Measurements from ENCODE around the gene TMEFF2. TPM values are rescaled to one million over a fixed set of nuclear protein-coding genes. Genes with fewer than 3 reads are reported as not detected.

The TMEFF2 gene
- total RNA-seq, 2 experiments from 2014 or later = not detected

GRCh38 chr2:191910518-191910917 lies 284.2 kb downstream of the TMEFF2 start:
- CTCF ChIA-PET = no interaction called here

GRCh38 chr2:191908874-191909273 lies 285.9 kb downstream of the TMEFF2 start:
- no peaks in the 10 kb centered on the region for H3K9me3 Mint-ChIP-seq
- no peak overlapping the region for H3K4me3 Mint-ChIP-seq
- H3K27ac Mint-ChIP-seq = no peak overlapping the region

More at GRCh38 chr2:191910518-191910917, 284.2 kb downstream of the TMEFF2 start:
- no peak overlapping the region for H3K27ac Mint-ChIP-seq
- intact Hi-C loops (cut with micrococcal nuclease) = loop anchor here (5.0 kb wide), 1 partner anchor 338 kb away; no protein-coding TSS in a partner anchor
- DNase-seq = no peak
- no peak overlapping the region for H3K4me3 Mint-ChIP-seq
- H3K36me3 Mint-ChIP-seq (ENCODE audit: low read depth) = no peaks in the 10 kb centered on the region
- peaks cover 2% of the 10 kb centered on the region for H3K27me3 Mint-ChIP-seq (ENCODE audit: low read depth)
- peaks cover 6% of the 10 kb centered on the region for H3K4me1 Mint-ChIP-seq (ENCODE audit: low read depth)
- H3K9me3 Mint-ChIP-seq = no peaks in the 10 kb centered on the region

GRCh38 chr2:191907545-191907944 lies 287.2 kb downstream of the TMEFF2 start:
- peaks cover 6% of the 10 kb centered on the region for H3K4me1 Mint-ChIP-seq (ENCODE audit: low read depth)
- CTCF ChIA-PET = no interaction called here
- H3K4me3 Mint-ChIP-seq = no peak overlapping the region
- intact Hi-C loops (cut with micrococcal nuclease) = no loop called here
- DNase-seq = no peak
- H3K36me3 Mint-ChIP-seq (ENCODE audit: low read depth) = no peaks in the 10 kb centered on the region
- H3K27ac Mint-ChIP-seq = no peak overlapping the region
- no peaks in the 10 kb centered on the region for H3K27me3 Mint-ChIP-seq (ENCODE audit: low read depth)
- no peaks in the 10 kb centered on the region for H3K9me3 Mint-ChIP-seq

More at GRCh38 chr2:191908874-191909273, 285.9 kb downstream of the TMEFF2 start:
- CTCF ChIA-PET = no interaction called here
- no peak for DNase-seq
- intact Hi-C loops (cut with micrococcal nuclease) = no loop called here
- H3K36me3 Mint-ChIP-seq (ENCODE audit: low read depth) = no peaks in the 10 kb centered on the region
- H3K27me3 Mint-ChIP-seq (ENCODE audit: low read depth) = no peaks in the 10 kb centered on the region
- peaks cover 6% of the 10 kb centered on the region for H3K4me1 Mint-ChIP-seq (ENCODE audit: low read depth)

- DNase-seq = no peak
- H3K4me3 Mint-ChIP-seq = no peak overlapping the region
- intact Hi-C loops (cut with micrococcal nuclease) = no loop called here
- H3K4me1 Mint-ChIP-seq (ENCODE audit: low read depth) = peaks cover 6% of the 10 kb centered on the region
- H3K27me3 Mint-ChIP-seq (ENCODE audit: low read depth) = no peaks in the 10 kb centered on the region
- H3K36me3 Mint-ChIP-seq (ENCODE audit: low read depth) = no peaks in the 10 kb centered on the region
- CTCF ChIA-PET = no interaction called here
- H3K9me3 Mint-ChIP-seq = no peaks in the 10 kb centered on the region
- no peak overlapping the region for H3K27ac Mint-ChIP-seq
Measured at GRCh38 chr2:191907091-191907490, 287.6 kb downstream of the TMEFF2 start.

GRCh38 chr2:191905336-191905735 lies 289.4 kb downstream of the TMEFF2 start:
- CTCF ChIA-PET = no interaction called here
- no peak overlapping the region for H3K27ac Mint-ChIP-seq
- no peaks in the 10 kb centered on the region for H3K36me3 Mint-ChIP-seq (ENCODE audit: low read depth)

GRCh38 chr2:191901031-191901430 lies 293.7 kb downstream of the TMEFF2 start:
- H3K4me3 Mint-ChIP-seq = no peak overlapping the region
- intact Hi-C loops (cut with micrococcal nuclease) = no loop called here
- H3K9me3 Mint-ChIP-seq = peaks cover 3% of the 10 kb centered on the region
- H3K27ac Mint-ChIP-seq = no peak overlapping the region
- H3K36me3 Mint-ChIP-seq (ENCODE audit: low read depth) = no peaks in the 10 kb centered on the region
- H3K27me3 Mint-ChIP-seq (ENCODE audit: low read depth) = peaks cover 7% of the 10 kb centered on the region
- CTCF ChIA-PET = no interaction called here
- no peaks in the 10 kb centered on the region for H3K4me1 Mint-ChIP-seq (ENCODE audit: low read depth)
- DNase-seq = no peak

More at GRCh38 chr2:191905336-191905735, 289.4 kb downstream of the TMEFF2 start:
- DNase-seq = no peak
- no peak overlapping the region for H3K4me3 Mint-ChIP-seq
- intact Hi-C loops (cut with micrococcal nuclease) = no loop called here
- peaks cover 3% of the 10 kb centered on the region for H3K27me3 Mint-ChIP-seq (ENCODE audit: low read depth)
- peaks cover 2% of the 10 kb centered on the region for H3K9me3 Mint-ChIP-seq
- H3K4me1 Mint-ChIP-seq (ENCODE audit: low read depth) = peaks cover 3% of the 10 kb centered on the region

GRCh38 chr2:191899410-191899809 lies 295.3 kb downstream of the TMEFF2 start:
- DNase-seq = no peak
- peaks cover 3% of the 10 kb centered on the region for H3K9me3 Mint-ChIP-seq
- H3K27ac Mint-ChIP-seq = no peak overlapping the region
- CTCF ChIA-PET = no interaction called here
- no peaks in the 10 kb centered on the region for H3K36me3 Mint-ChIP-seq (ENCODE audit: low read depth)
- H3K27me3 Mint-ChIP-seq (ENCODE audit: low read depth) = peaks cover 7% of the 10 kb centered on the region
- no peaks in the 10 kb centered on the region for H3K4me1 Mint-ChIP-seq (ENCODE audit: low read depth)
- H3K4me3 Mint-ChIP-seq = no peak overlapping the region
- intact Hi-C loops (cut with micrococcal nuclease) = no loop called here

Measured in activated naive CD4-positive, alpha-beta T cell treated with anti-CD3 and anti-CD28 coated beads for 36 hours (primary cell).